Caco-2 (cell line): ENCODE results near the gene TSKS. TPM values are rescaled to one million over a fixed set of nuclear protein-coding genes. Genes with fewer than 3 reads are reported as not detected.

Experiments
- Bru-seq: library from RNA; stranded (reverse); fragments of 400-500 nt; gene quantifications from one replicate; lab custom pipeline; 2021; lab: Mats Ljungman, UMichigan
- BruChase-seq, 2 experiments: library from RNA; stranded (reverse); fragments of 400-500 nt; gene quantifications; one replicate each; lab custom pipeline; 2021; lab: Mats Ljungman, UMichigan
- BruUV-seq: library from RNA; stranded (reverse); fragments of 400-500 nt; replicated peaks from 2 replicates; lab custom pipeline; 2021; lab: Mats Ljungman, UMichigan
- CTCF ChIA-PET: fragments of 300-600 bp; sonication (Branson Sonifier 250); formaldehyde crosslinking; loops from one replicate; lab custom pipeline; 2022; ENCODE audit warnings: antibody characterized with exemption; lab: Charles Lee
- POLR2A ChIA-PET: fragments of 300-600 bp; sonication (Branson Sonifier 250); formaldehyde crosslinking; loops from one replicate; lab custom pipeline; 2022; ENCODE audit warnings: antibody characterized with exemption; lab: Charles Lee
- DNase-seq, 2 experiments: peaks; one replicate each; pipeline versions ENCODE4 v3.0.0 to v3.0.0-alpha.2; 2020 to 2022
- H3K27me3 ChIP-seq: replicated peaks from 2 replicates; pipeline ENCODE4 v1.6.0; 2011; ENCODE audit warnings: low read length; ENCODE audit not compliant: control insufficient read depth, insufficient read depth
- H3K36me3 ChIP-seq: 2 replicates; pipeline ENCODE4 v1.5.1; 2011; ENCODE audit warnings: low read length; ENCODE audit not compliant: control insufficient read depth, insufficient read depth
- H3K4me1 ChIP-seq: fragments of 250-450 bp; sonication (Bioruptor Pico); 2 replicates; pipeline ENCODE4 v1.5.1; 2020; ENCODE audit warnings: mild to moderate bottlenecking
- H3K4me3 ChIP-seq: 2 replicates; pipeline ENCODE4 v1.5.1; 2011; ENCODE audit warnings: low read depth, mild to moderate bottlenecking, control low read depth, low read length
- H3K9me3 ChIP-seq: fragments of 250-450 bp; sonication (Bioruptor Pico); 2 replicates; pipeline ENCODE4 v1.5.1; 2020; ENCODE audit warnings: mild to moderate bottlenecking, moderate library complexity
- H3K27ac Mint-ChIP-seq: one replicate; pipeline ENCODE4 v1.8.0; 2022; ENCODE audit warnings: mixed read lengths; ENCODE audit not compliant: unreplicated experiment
- H3K27me3 Mint-ChIP-seq: one replicate; pipeline ENCODE4 v1.8.0; 2022; ENCODE audit warnings: mixed read lengths; ENCODE audit not compliant: insufficient read depth, unreplicated experiment
- H3K36me3 Mint-ChIP-seq: one replicate; pipeline ENCODE4 v1.8.0; 2022; ENCODE audit warnings: mild to moderate bottlenecking, mixed read lengths; ENCODE audit not compliant: insufficient read depth, unreplicated experiment
- H3K4me1 Mint-ChIP-seq: one replicate; pipeline ENCODE4 v1.8.0; 2022; ENCODE audit warnings: low read depth, mixed read lengths; ENCODE audit not compliant: unreplicated experiment
- H3K4me3 Mint-ChIP-seq: one replicate; pipeline ENCODE4 v1.8.0; 2022; ENCODE audit warnings: mild to moderate bottlenecking, moderate library complexity, mixed read lengths; ENCODE audit not compliant: unreplicated experiment
- H3K9me3 Mint-ChIP-seq: one replicate; pipeline ENCODE4 v1.8.0; 2022; ENCODE audit warnings: mixed read lengths; ENCODE audit not compliant: unreplicated experiment
- CTCF ChIP-seq, 2 experiments: fragments of 200-600 bp in 1 of 2; IDR thresholded peaks; 1 replicate in 1 of 2; 2 replicates in 1 of 2; pipeline versions ENCODE4 v1.5.1 to v1.8.0; 2011 to 2022; ENCODE audit warnings: antibody characterized with exemption in 1 of 2, control low read depth in 1 of 2, inconsistent platforms in 1 of 2, low read depth in 1 of 2, low read length in 1 of 2, mild to moderate bottlenecking in 1 of 2, moderate library complexity in 1 of 2; ENCODE audit not compliant: insufficient read depth in 1 of 2, severe bottlenecking in 1 of 2, unreplicated experiment in 1 of 2
- intact Hi-C: fragments of 100-400 bp; cut with micrococcal nuclease; formaldehyde crosslinking; loops from one replicate; pipeline ENCODE4 v1.10.0; 2022; ENCODE audit not compliant: unreplicated experiment
- long read RNA-seq: library from polyadenylated mRNA; stranded (forward); transcript quantifications from one replicate; pipeline ENCODE4 v2.0.0, GENCODE V29; 2022
- total RNA-seq: library from RNA; stranded (reverse); gene quantifications from 2 replicates; pipeline ENCODE4 v1.2.3, GENCODE V29; 2022

Gene TSKS
- not detected in 2 replicates for total RNA-seq
- not detected for Bru-seq, nascent RNA
- BruChase-seq, experiment 1, labeled RNA remaining after a 2-hour chase = not detected
- BruChase-seq, experiment 2, labeled RNA remaining after a 6-hour chase = percentile 4 among the genes with signal in this experiment
- long read RNA-seq = 0 reads

- TF ChIP-seq CTCF (IDR thresholded peaks at IDR 0.05; ENCODE audit: insufficient read depth in 1 of 2, low read depth in 1 of 2, low read length in 1 of 2, severe bottlenecking in 1 of 2, unreplicated experiment in 1 of 2) = no peak
- Mint-ChIP-seq H3K27me3 (no peaks in the 10 kb centered on the region), H3K27ac (peak within 1 kb of the TSS; percentile 62), H3K4me3 (no peak within 1 kb of the TSS), H3K4me1 (peaks cover 23% of the 10 kb centered on the region), H3K9me3 (no peaks in the 10 kb centered on the region), H3K36me3 (peaks cover 36% of the 10 kb centered on the region)
- ChIA-PET CTCF (no interaction called here), POLR2A (no interaction called here)
- no peak for DNase-seq
- Histone ChIP-seq H3K4me1 (peaks cover 17% of the 10 kb centered on the region), H3K36me3 (no peaks in the 10 kb centered on the region), H3K27me3 (no peaks in the 10 kb centered on the region), H3K9me3 (no peaks in the 10 kb centered on the region), H3K4me3 (no peak within 1 kb of the TSS)
- intact Hi-C loops = no loop called here
- no TSS peak for BruUV-seq
Observed at GRCh38 chr19:49763230-49763629, at the start of gene TSKS. Gene TSKS, minus strand, starts transcription at chr19:49763306. Its CDS starts 59 bp downstream, at chr19:49763247.

GRCh38 chr19:49812452-49812996, 49.4 kb upstream of the TSKS start:
- BruUV-seq = no TSS peak
- CTCF ChIA-PET = no interaction called here
- no peaks in the 10 kb centered on the region for H3K9me3 ChIP-seq
- peaks cover 5% of the 10 kb centered on the region; the same call in 1 of the 2 replicates for H3K4me1 ChIP-seq
- no peaks in the 10 kb centered on the region for H3K27me3 ChIP-seq
- POLR2A ChIA-PET = interaction anchor here (0.6 kb wide), 1 partner anchor 48 kb away, joined by 5 read pairs; no protein-coding TSS in a partner anchor
- no peak overlapping the region for H3K4me3 Mint-ChIP-seq
- intact Hi-C loops = no loop called here
- no peaks in the 10 kb centered on the region for H3K9me3 Mint-ChIP-seq
- no peak overlapping the region for H3K27ac Mint-ChIP-seq
- DNase-seq = no peak
- H3K36me3 ChIP-seq = no peaks in the 10 kb centered on the region
- no peaks in the 10 kb centered on the region for H3K27me3 Mint-ChIP-seq
- no peaks in the 10 kb centered on the region for H3K4me1 Mint-ChIP-seq
- no peak for TF ChIP-seq CTCF (IDR thresholded peaks at IDR 0.05; ENCODE audit: insufficient read depth in 1 of 2, low read depth in 1 of 2, low read length in 1 of 2, severe bottlenecking in 1 of 2, unreplicated experiment in 1 of 2)
- H3K4me3 ChIP-seq = no peak overlapping the region
- H3K36me3 Mint-ChIP-seq = peaks cover 32% of the 10 kb centered on the region

GRCh38 chr19:49811328-49811727, 48.2 kb upstream of the TSKS start:
- POLR2A ChIA-PET = no interaction called here
- H3K27me3 Mint-ChIP-seq = no peaks in the 10 kb centered on the region
- Histone ChIP-seq H3K4me1 (peaks cover 5% of the 10 kb centered on the region; the same call in 1 of the 2 replicates), H3K36me3 (no peaks in the 10 kb centered on the region), H3K27me3 (no peaks in the 10 kb centered on the region), H3K9me3 (no peaks in the 10 kb centered on the region), H3K4me3 (no peak overlapping the region)
- DNase-seq = no peak
- H3K9me3 Mint-ChIP-seq = no peaks in the 10 kb centered on the region
- BruUV-seq = no TSS peak
- TF ChIP-seq CTCF (IDR thresholded peaks at IDR 0.05; ENCODE audit: insufficient read depth in 1 of 2, low read depth in 1 of 2, low read length in 1 of 2, severe bottlenecking in 1 of 2, unreplicated experiment in 1 of 2) = no peak
- intact Hi-C loops = no loop called here
- H3K36me3 Mint-ChIP-seq = peaks cover 30% of the 10 kb centered on the region
- no peak overlapping the region for H3K27ac Mint-ChIP-seq
- CTCF ChIA-PET = no interaction called here
- no peak overlapping the region for H3K4me3 Mint-ChIP-seq
- no peaks in the 10 kb centered on the region for H3K4me1 Mint-ChIP-seq
